ENCODE results near the gene KRT15. TPM values are rescaled to one million over a fixed set of nuclear protein-coding genes. Genes with fewer than 3 reads are reported as not detected.

KRT15 gene
- total and polyA plus RNA-seq, 9 of the 15 experiments (the other 6 are each of a cell fraction or from before 2014, with no cell fraction given): 0.28 to 4.4 (median 0.56) TPM

- TF ChIP-seq, protein P1, sequence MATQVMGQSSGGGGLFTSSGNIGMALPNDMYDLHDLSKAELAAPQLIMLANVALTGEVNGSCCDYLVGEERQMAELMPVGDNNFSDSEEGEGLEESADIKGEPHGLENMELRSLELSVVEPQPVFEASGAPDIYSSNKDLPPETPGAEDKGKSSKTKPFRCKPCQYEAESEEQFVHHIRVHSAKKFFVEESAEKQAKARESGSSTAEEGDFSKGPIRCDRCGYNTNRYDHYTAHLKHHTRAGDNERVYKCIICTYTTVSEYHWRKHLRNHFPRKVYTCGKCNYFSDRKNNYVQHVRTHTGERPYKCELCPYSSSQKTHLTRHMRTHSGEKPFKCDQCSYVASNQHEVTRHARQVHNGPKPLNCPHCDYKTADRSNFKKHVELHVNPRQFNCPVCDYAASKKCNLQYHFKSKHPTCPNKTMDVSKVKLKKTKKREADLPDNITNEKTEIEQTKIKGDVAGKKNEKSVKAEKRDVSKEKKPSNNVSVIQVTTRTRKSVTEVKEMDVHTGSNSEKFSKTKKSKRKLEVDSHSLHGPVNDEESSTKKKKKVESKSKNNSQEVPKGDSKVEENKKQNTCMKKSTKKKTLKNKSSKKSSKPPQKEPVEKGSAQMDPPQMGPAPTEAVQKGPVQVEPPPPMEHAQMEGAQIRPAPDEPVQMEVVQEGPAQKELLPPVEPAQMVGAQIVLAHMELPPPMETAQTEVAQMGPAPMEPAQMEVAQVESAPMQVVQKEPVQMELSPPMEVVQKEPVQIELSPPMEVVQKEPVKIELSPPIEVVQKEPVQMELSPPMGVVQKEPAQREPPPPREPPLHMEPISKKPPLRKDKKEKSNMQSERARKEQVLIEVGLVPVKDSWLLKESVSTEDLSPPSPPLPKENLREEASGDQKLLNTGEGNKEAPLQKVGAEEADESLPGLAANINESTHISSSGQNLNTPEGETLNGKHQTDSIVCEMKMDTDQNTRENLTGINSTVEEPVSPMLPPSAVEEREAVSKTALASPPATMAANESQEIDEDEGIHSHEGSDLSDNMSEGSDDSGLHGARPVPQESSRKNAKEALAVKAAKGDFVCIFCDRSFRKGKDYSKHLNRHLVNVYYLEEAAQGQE (IDR thresholded peaks at IDR 0.05; ENCODE audit: borderline replicate concordance): no peak
- TF ChIP-seq, protein P1 (CRISPR knock-in tag; IDR thresholded peaks at IDR 0.05; ENCODE audit: low read depth): no peak
- TF ChIP-seq ZFP1 (CRISPR knock-in tag; IDR thresholded peaks at IDR 0.05) (no peak), ZNF696 (CRISPR knock-in tag; conservative IDR thresholded peaks at IDR 0.05) (no peak), CHD2 (IDR thresholded peaks at IDR 0.05; ENCODE audit: low read depth, low read length) (no peak), HMBOX1 (IDR thresholded peaks at IDR 0.05) (no peak)
- TF ChIP-seq, protein P2, sequence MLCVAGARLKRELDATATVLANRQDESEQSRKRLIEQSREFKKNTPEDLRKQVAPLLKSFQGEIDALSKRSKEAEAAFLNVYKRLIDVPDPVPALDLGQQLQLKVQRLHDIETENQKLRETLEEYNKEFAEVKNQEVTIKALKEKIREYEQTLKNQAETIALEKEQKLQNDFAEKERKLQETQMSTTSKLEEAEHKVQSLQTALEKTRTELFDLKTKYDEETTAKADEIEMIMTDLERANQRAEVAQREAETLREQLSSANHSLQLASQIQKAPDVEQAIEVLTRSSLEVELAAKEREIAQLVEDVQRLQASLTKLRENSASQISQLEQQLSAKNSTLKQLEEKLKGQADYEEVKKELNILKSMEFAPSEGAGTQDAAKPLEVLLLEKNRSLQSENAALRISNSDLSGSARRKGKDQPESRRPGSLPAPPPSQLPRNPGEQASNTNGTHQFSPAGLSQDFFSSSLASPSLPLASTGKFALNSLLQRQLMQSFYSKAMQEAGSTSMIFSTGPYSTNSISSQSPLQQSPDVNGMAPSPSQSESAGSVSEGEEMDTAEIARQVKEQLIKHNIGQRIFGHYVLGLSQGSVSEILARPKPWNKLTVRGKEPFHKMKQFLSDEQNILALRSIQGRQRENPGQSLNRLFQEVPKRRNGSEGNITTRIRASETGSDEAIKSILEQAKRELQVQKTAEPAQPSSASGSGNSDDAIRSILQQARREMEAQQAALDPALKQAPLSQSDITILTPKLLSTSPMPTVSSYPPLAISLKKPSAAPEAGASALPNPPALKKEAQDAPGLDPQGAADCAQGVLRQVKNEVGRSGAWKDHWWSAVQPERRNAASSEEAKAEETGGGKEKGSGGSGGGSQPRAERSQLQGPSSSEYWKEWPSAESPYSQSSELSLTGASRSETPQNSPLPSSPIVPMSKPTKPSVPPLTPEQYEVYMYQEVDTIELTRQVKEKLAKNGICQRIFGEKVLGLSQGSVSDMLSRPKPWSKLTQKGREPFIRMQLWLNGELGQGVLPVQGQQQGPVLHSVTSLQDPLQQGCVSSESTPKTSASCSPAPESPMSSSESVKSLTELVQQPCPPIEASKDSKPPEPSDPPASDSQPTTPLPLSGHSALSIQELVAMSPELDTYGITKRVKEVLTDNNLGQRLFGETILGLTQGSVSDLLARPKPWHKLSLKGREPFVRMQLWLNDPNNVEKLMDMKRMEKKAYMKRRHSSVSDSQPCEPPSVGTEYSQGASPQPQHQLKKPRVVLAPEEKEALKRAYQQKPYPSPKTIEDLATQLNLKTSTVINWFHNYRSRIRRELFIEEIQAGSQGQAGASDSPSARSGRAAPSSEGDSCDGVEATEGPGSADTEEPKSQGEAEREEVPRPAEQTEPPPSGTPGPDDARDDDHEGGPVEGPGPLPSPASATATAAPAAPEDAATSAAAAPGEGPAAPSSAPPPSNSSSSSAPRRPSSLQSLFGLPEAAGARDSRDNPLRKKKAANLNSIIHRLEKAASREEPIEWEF (CRISPR knock-in tag; IDR thresholded peaks at IDR 0.05): no peak
- TF ChIP-seq, protein P3, sequence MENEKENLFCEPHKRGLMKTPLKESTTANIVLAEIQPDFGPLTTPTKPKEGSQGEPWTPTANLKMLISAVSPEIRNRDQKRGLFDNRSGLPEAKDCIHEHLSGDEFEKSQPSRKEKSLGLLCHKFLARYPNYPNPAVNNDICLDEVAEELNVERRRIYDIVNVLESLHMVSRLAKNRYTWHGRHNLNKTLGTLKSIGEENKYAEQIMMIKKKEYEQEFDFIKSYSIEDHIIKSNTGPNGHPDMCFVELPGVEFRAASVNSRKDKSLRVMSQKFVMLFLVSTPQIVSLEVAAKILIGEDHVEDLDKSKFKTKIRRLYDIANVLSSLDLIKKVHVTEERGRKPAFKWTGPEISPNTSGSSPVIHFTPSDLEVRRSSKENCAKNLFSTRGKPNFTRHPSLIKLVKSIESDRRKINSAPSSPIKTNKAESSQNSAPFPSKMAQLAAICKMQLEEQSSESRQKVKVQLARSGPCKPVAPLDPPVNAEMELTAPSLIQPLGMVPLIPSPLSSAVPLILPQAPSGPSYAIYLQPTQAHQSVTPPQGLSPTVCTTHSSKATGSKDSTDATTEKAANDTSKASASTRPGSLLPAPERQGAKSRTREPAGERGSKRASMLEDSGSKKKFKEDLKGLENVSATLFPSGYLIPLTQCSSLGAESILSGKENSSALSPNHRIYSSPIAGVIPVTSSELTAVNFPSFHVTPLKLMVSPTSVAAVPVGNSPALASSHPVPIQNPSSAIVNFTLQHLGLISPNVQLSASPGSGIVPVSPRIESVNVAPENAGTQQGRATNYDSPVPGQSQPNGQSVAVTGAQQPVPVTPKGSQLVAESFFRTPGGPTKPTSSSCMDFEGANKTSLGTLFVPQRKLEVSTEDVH (IDR thresholded peaks at IDR 0.05; ENCODE audit: low read depth, partially characterized antibody): no peak
Measured at GRCh38 chr17:41540921-41541625, 22.4 kb upstream of the KRT15 start (continued).
